DOHH2 (cell line): ENCODE measurements around the gene OPN4.

Experiments
- H3F3A ChIP-seq: fragments of 200-600 bp; sonication (generic), shearing (Covaris generic); 2 replicates; pipeline ENCODE4 v1.6.0; 2016; ENCODE audit warnings: antibody characterized with exemption, mild to moderate bottlenecking; ENCODE audit not compliant: control insufficient read depth, insufficient read depth
- H3K27ac ChIP-seq: fragments of 200-600 bp; sonication (generic); 2 replicates; pipeline ENCODE4 v1.5.1; 2014; ENCODE audit warnings: low read depth, mild to moderate bottlenecking, low read length, moderate library complexity
- H3K27me3 ChIP-seq: fragments of 200-600 bp; sonication (generic); 2 replicates; pipeline ENCODE4 v1.6.1; 2014; ENCODE audit warnings: mild to moderate bottlenecking, low read length, mixed read lengths; ENCODE audit not compliant: control insufficient read depth
- H3K36me3 ChIP-seq: fragments of 200-600 bp; sonication (generic); 2 replicates; pipeline ENCODE4 v1.6.1; 2014; ENCODE audit warnings: mild to moderate bottlenecking, low read length, moderate library complexity, mixed read lengths; ENCODE audit not compliant: control insufficient read depth
- H3K4me1 ChIP-seq: fragments of 200-600 bp; sonication (generic); 2 replicates; pipeline ENCODE4 v1.6.1; 2014; ENCODE audit warnings: mild to moderate bottlenecking, low read length, mixed read lengths; ENCODE audit not compliant: control insufficient read depth
- H3K4me2 ChIP-seq: fragments of 200-600 bp; sonication (generic); 2 replicates; pipeline ENCODE4 v1.6.0; 2014; ENCODE audit warnings: mild to moderate bottlenecking, low read length, moderate library complexity
- H3K4me3 ChIP-seq: fragments of 200-600 bp; sonication (generic); 2 replicates; pipeline ENCODE4 v1.5.1; 2014; ENCODE audit warnings: mild to moderate bottlenecking, low read length, mixed read lengths
- H3K79me2 ChIP-seq: fragments of 200-600 bp; sonication (generic); 2 replicates; pipeline ENCODE4 v1.6.1; 2014; ENCODE audit warnings: mild to moderate bottlenecking, low read length, mixed read lengths; ENCODE audit not compliant: control insufficient read depth
- H3K9me2 ChIP-seq: fragments of 200-600 bp; sonication (generic); replicated peaks from 2 replicates; pipeline ENCODE4 v1.6.1; 2014; ENCODE audit warnings: mild to moderate bottlenecking, low read length, mixed read lengths; ENCODE audit not compliant: control insufficient read depth
- H3K9me3 ChIP-seq: fragments of 200-600 bp; sonication (generic); 2 replicates; pipeline ENCODE4 v1.6.1; 2014; ENCODE audit warnings: antibody characterized with exemption, low read length, mixed read lengths; ENCODE audit not compliant: control insufficient read depth, insufficient read depth
- H4K20me1 ChIP-seq: fragments of 200-600 bp; sonication (generic); 2 replicates; pipeline ENCODE4 v1.6.0; 2014; ENCODE audit warnings: low read depth, mild to moderate bottlenecking, antibody characterized with exemption, low read length, moderate library complexity; ENCODE audit not compliant: control insufficient read depth, insufficient read depth
- CTCF ChIP-seq: fragments of 200-600 bp; sonication (generic); IDR thresholded peaks from one replicate; pipeline ENCODE4 v1.5.1; 2014; ENCODE audit warnings: antibody characterized with exemption, mild to moderate bottlenecking, low read depth, low read length; ENCODE audit not compliant: poor library complexity, severe bottlenecking
- EZH2phosphoT487 ChIP-seq: fragments of 200-600 bp; sonication (generic); IDR thresholded peaks from 2 replicates; pipeline ENCODE4 v1.6.1; 2017; ENCODE audit warnings: borderline replicate concordance, mild to moderate bottlenecking, antibody characterized with exemption, low read length, moderate library complexity, mixed read lengths

OPN4 gene

GRCh38 chr10:86705139-86705538 lies 50.8 kb downstream of the OPN4 start:
- no peak overlapping the region for H3K4me3 ChIP-seq
- H3K79me2 ChIP-seq, result no peaks in the 10 kb centered on the region
- TF ChIP-seq EZH2phosphoT487, result no peak
- TF ChIP-seq CTCF, result no peak
- no peak overlapping the region for H3K27ac ChIP-seq
- no peaks in the 10 kb centered on the region for H3F3A ChIP-seq
- H3K4me2 ChIP-seq, result no peak overlapping the region
- no peaks in the 10 kb centered on the region for H3K9me2 ChIP-seq
- no peaks in the 10 kb centered on the region for H3K9me3 ChIP-seq
- H3K36me3 ChIP-seq, result no peaks in the 10 kb centered on the region
- H3K27me3 ChIP-seq, result no peaks in the 10 kb centered on the region
- no peaks in the 10 kb centered on the region for H4K20me1 ChIP-seq
- no peaks in the 10 kb centered on the region for H3K4me1 ChIP-seq

- Histone ChIP-seq H3K4me1 (peaks cover 4% of the 10 kb centered on the region), H3K4me2 (no peak overlapping the region), H3K4me3 (no peak overlapping the region), H3K27me3 (no peaks in the 10 kb centered on the region), H3F3A (no peaks in the 10 kb centered on the region), H3K9me3 (no peaks in the 10 kb centered on the region), H4K20me1 (no peaks in the 10 kb centered on the region), H3K27ac (no peak overlapping the region), H3K36me3 (no peaks in the 10 kb centered on the region), H3K9me2 (no peaks in the 10 kb centered on the region), H3K79me2 (no peaks in the 10 kb centered on the region)
- TF ChIP-seq EZH2phosphoT487 (no peak), CTCF (no peak)
Observed at GRCh38 chr10:86705905-86706304, 51.6 kb downstream of the OPN4 start.

- TF ChIP-seq EZH2phosphoT487 (no peak), CTCF (no peak)
- Histone ChIP-seq H3K9me2 (no peaks in the 10 kb centered on the region), H3F3A (no peaks in the 10 kb centered on the region), H3K4me2 (no peak overlapping the region), H3K79me2 (no peaks in the 10 kb centered on the region), H3K4me1 (peaks cover 5% of the 10 kb centered on the region), H4K20me1 (no peaks in the 10 kb centered on the region), H3K4me3 (no peak overlapping the region), H3K9me3 (no peaks in the 10 kb centered on the region), H3K27ac (no peak overlapping the region), H3K27me3 (no peaks in the 10 kb centered on the region), H3K36me3 (no peaks in the 10 kb centered on the region)
Observed at GRCh38 chr10:86706401-86706841, 52.1 kb downstream of the OPN4 start.

GRCh38 chr10:86706977-86707376 lies 52.6 kb downstream of the OPN4 start:
- H3K36me3 ChIP-seq, result no peaks in the 10 kb centered on the region
- no peaks in the 10 kb centered on the region for H3K9me3 ChIP-seq
- H4K20me1 ChIP-seq, result no peaks in the 10 kb centered on the region
- no peaks in the 10 kb centered on the region for H3F3A ChIP-seq
- H3K27me3 ChIP-seq, result peaks cover 1% of the 10 kb centered on the region; the same call in 1 of the 2 replicates
- no peak overlapping the region for H3K4me3 ChIP-seq
- H3K79me2 ChIP-seq, result no peaks in the 10 kb centered on the region
- TF ChIP-seq CTCF (no peak), EZH2phosphoT487 (no peak)
- H3K9me2 ChIP-seq, result no peaks in the 10 kb centered on the region
- no peak overlapping the region for H3K4me2 ChIP-seq
- H3K27ac ChIP-seq, result no peak overlapping the region
- peaks cover 8% of the 10 kb centered on the region for H3K4me1 ChIP-seq
